HepG2 (cell line): ENCODE results near the gene MLYCD. TPM values are rescaled to one million over a fixed set of nuclear protein-coding genes. Genes with fewer than 3 reads are reported as not detected.

Experiments used
- ATAC-seq: fragments of 200-7000 bp; cut with Tn5 transposase; 3 replicates; pipeline ENCODE4 v1.9.1; 2020; ENCODE audit warnings: mild to moderate bottlenecking, moderate library complexity
- BruUV-seq: library from RNA; stranded (reverse); fragments of 400-500 nt; replicated peaks from 2 replicates; lab custom pipeline; 2021; lab: Mats Ljungman, UMichigan
- CTCF ChIA-PET: fragments of 300-600 bp; formaldehyde crosslinking; extraction: SDS; loops from one replicate; lab custom pipeline; 2021; ENCODE audit warnings: low total read pairs, inconsistent platforms, low intra/inter-chr PET ratio; lab: Yijun Ruan, JAX
- POLR2A ChIA-PET: fragments of 350-600 bp; sonication (Branson Sonifier 250); formaldehyde crosslinking; loops from one replicate; lab custom pipeline; 2020; ENCODE audit warnings: antibody characterized with exemption, inconsistent platforms; lab: Yijun Ruan, JAX
- DNase-seq: peaks from one replicate; pipeline ENCODE4 v3.0.0-alpha.2; 2015; ENCODE audit warnings: low spot score
- FAIRE-seq: peaks from 3 replicates; lab custom pipeline; 2011; peaks lifted over from hg19 to GRCh38; lab: Jason Lieb, UNC
- H2AFZ ChIP-seq: one replicate; pipeline ENCODE4 v1.6.1; 2011; ENCODE audit warnings: low read length, inconsistent platforms
- H3K27ac ChIP-seq: fragments of 300-600 bp; 3 replicates; pipeline ENCODE4 v1.8.0; 2011; ENCODE audit warnings: mixed run types, mild to moderate bottlenecking, mixed read lengths, low read length, inconsistent platforms; ENCODE audit not compliant: insufficient read depth; ENCODE audit errors: extremely low read length
- H3K27me3 ChIP-seq, 2 experiments: fragments of 200-600 bp in 1 of 2; 2 replicates in 1 of 2; 3 replicates in 1 of 2; pipeline versions ENCODE4 v1.6.0 to v1.8.0; 2011; ENCODE audit warnings: low read length in 2 of 2, mild to moderate bottlenecking in 2 of 2, moderate library complexity in 2 of 2, inconsistent platforms in 1 of 2; ENCODE audit not compliant: insufficient read depth in 2 of 2, control insufficient read depth in 1 of 2
- H3K36me3 ChIP-seq, 2 experiments: fragments of 200-600 bp in 1 of 2; replicated peaks in 1 of 2; 2 replicates in 1 of 2; 3 replicates in 1 of 2; pipeline versions ENCODE4 v1.5.1 to v1.8.0; 2011; ENCODE audit warnings: low read length in 2 of 2, inconsistent platforms in 1 of 2; ENCODE audit not compliant: insufficient read depth in 2 of 2, control insufficient read depth in 1 of 2
- H3K4me1 ChIP-seq: 2 replicates; pipeline ENCODE4 v1.5.1; 2012; ENCODE audit warnings: low read length, inconsistent platforms; ENCODE audit not compliant: insufficient read depth
- H3K4me2 ChIP-seq: 2 replicates; pipeline ENCODE4 v1.6.0; 2011; ENCODE audit warnings: low read depth, low read length, inconsistent platforms
- H3K4me3 ChIP-seq, 3 experiments: fragments of 200-600 bp in 1 of 3; sonication (generic), shearing (Covaris generic) in 1 of 3; replicated peaks in 1 of 3; 2 replicates each; pipeline ENCODE4 v1.5.1; 2011 to 2016; ENCODE audit warnings: low read length in 3 of 3, inconsistent platforms in 2 of 3, low read depth in 2 of 3, mild to moderate bottlenecking in 2 of 3, control low read depth in 1 of 3, mixed read lengths in 1 of 3; ENCODE audit not compliant: insufficient read depth in 1 of 3
- H3K79me2 ChIP-seq: one replicate; pipeline ENCODE4 v1.6.1; 2011; ENCODE audit warnings: low read length, inconsistent platforms; ENCODE audit not compliant: insufficient read depth
- H3K9ac ChIP-seq: 2 replicates; pipeline ENCODE4 v1.6.0; 2011; ENCODE audit warnings: mild to moderate bottlenecking, low read depth, low read length, inconsistent platforms; ENCODE audit not compliant: insufficient read depth
- H3K9me3 ChIP-seq: 2 replicates; pipeline ENCODE4 v1.5.1; 2012; ENCODE audit warnings: mild to moderate bottlenecking, low read length
- H4K20me1 ChIP-seq: 2 replicates; pipeline ENCODE4 v1.6.0; 2011; ENCODE audit warnings: inconsistent platforms, mild to moderate bottlenecking, low read length, moderate library complexity; ENCODE audit not compliant: insufficient read depth
- AHDC1 ChIP-seq: sonication (generic); formaldehyde crosslinking; IDR thresholded peaks from 2 replicates; pipeline ENCODE4 v1.5.1; 2020; ENCODE audit warnings: mild to moderate bottlenecking, missing genetic modification reagents, borderline replicate concordance
- ERF ChIP-seq: IDR thresholded peaks from 2 replicates; pipeline ENCODE4 v1.6.1; 2018; ENCODE audit warnings: missing biosample characterization, missing genetic modification reagents
- FOXM1 ChIP-seq: sonication (generic); formaldehyde crosslinking; IDR thresholded peaks from 2 replicates; pipeline ENCODE4 v1.5.0; 2020; ENCODE audit warnings: missing genetic modification reagents
- JDP2 ChIP-seq: sonication (generic); formaldehyde crosslinking; IDR thresholded peaks from 2 replicates; pipeline ENCODE4 v1.8.1; 2022; ENCODE audit warnings: missing genetic modification reagents, borderline replicate concordance
- LRRFIP1 ChIP-seq: sonication (generic); formaldehyde crosslinking; conservative IDR thresholded peaks from 2 replicates; pipeline ENCODE4 v1.4.0; 2020; ENCODE audit warnings: missing genetic modification reagents
- MTF1 ChIP-seq: sonication (generic); formaldehyde crosslinking; IDR thresholded peaks from 2 replicates; pipeline ENCODE4 v1.5.0; 2020; ENCODE audit warnings: missing genetic modification reagents
- POLR2G ChIP-seq: fragments of 200-400 bp; formaldehyde crosslinking; IDR thresholded peaks from 2 replicates; pipeline ENCODE4 v1.6.1; 2018; ENCODE audit warnings: mild to moderate bottlenecking, low read depth, low read length, moderate library complexity
- RBFOX2 ChIP-seq: fragments of 200-400 bp; formaldehyde crosslinking; IDR thresholded peaks from 2 replicates; pipeline ENCODE4 v1.6.1; 2017; ENCODE audit warnings: low read depth, mild to moderate bottlenecking, low read length
- RBM22 ChIP-seq: fragments of 200-400 bp; formaldehyde crosslinking; optimal IDR thresholded peaks from 2 replicates; pipeline ENCODE3; 2017; ENCODE audit warnings: mild to moderate bottlenecking, low read length, moderate library complexity
- ZNF224 ChIP-seq: sonication (generic); formaldehyde crosslinking; IDR thresholded peaks from 2 replicates; pipeline ENCODE4 v1.5.0; 2020; ENCODE audit warnings: mild to moderate bottlenecking, missing genetic modification reagents
- ZNF354B ChIP-seq: sonication (generic); formaldehyde crosslinking; IDR thresholded peaks from 2 replicates; pipeline ENCODE4 v1.8.0; 2022; ENCODE audit warnings: mild to moderate bottlenecking, missing genetic modification reagents
- ZNF451 ChIP-seq: sonication (generic); formaldehyde crosslinking; IDR thresholded peaks from 2 replicates; pipeline ENCODE4 v1.5.0; 2020; ENCODE audit warnings: mild to moderate bottlenecking, missing genetic modification reagents
- ZNF510 ChIP-seq: sonication (generic); formaldehyde crosslinking; IDR thresholded peaks from 2 replicates; pipeline ENCODE4 v1.4.0; 2020; ENCODE audit warnings: low read depth, mild to moderate bottlenecking, missing genetic modification reagents
- ZNF749 ChIP-seq: sonication (generic); formaldehyde crosslinking; IDR thresholded peaks from 2 replicates; pipeline ENCODE4 v1.8.0; 2022; ENCODE audit warnings: mild to moderate bottlenecking, missing genetic modification reagents, moderate library complexity, borderline replicate concordance
- ZNF768 ChIP-seq: sonication (generic); formaldehyde crosslinking; IDR thresholded peaks from 2 replicates; pipeline ENCODE4 v1.4.0; 2020; ENCODE audit warnings: missing genetic modification reagents
- ZNF891 ChIP-seq: sonication (generic); formaldehyde crosslinking; IDR thresholded peaks from 2 replicates; pipeline ENCODE4 v1.5.0; 2020; ENCODE audit warnings: mild to moderate bottlenecking, missing genetic modification reagents
- ZSCAN25 ChIP-seq: sonication (generic); formaldehyde crosslinking; IDR thresholded peaks from 2 replicates; pipeline ENCODE4 v1.8.0; 2022; ENCODE audit warnings: mild to moderate bottlenecking, missing genetic modification reagents
- WGBS: methylation state at CpG from one replicate; pipeline ENCODE4 v1.1.6; 2017; ENCODE audit warnings: low lambda C conversion rate; 5-methylcytosine and 5-hydroxymethylcytosine counted together
- in situ Hi-C: cut with HindIII; loops from 2 replicates; pipeline ENCODE4 v1.10.0; 2017; ENCODE audit warnings: low pct_unique_long_range_greater_than_20kb; ENCODE audit not compliant: extremely low pct_ligation_motif_present
- intact Hi-C: fragments of 100-400 bp; cut with micrococcal nuclease; formaldehyde crosslinking; loops from one replicate; pipeline ENCODE4 v1.10.0; 2022; ENCODE audit not compliant: unreplicated experiment
- polyA plus RNA-seq, 8 experiments: library from polyadenylated mRNA; depleted of rRNA in 3 of 8; stranded (reverse) in 7 of 8; unstranded in 1 of 8; fragments of >200 nt; fragmentation: Illumina TruSeq in 4 of 8; extraction: Trizol in 4 of 8; gene quantifications; 2 replicates each; pipeline versions ENCODE4 v1.2.1 to v1.2.3, GENCODE V29; 2011 to 2016; ENCODE audit warnings: low read depth in 4 of 8, missing spikeins in 1 of 8, mixed read lengths in 1 of 8; ENCODE audit not compliant: insufficient read depth in 1 of 8
- total RNA-seq, 5 experiments: library from RNA; depleted of rRNA; stranded (reverse); fragments of >200 nt; fragmentation: Illumina TruSeq; extraction: Trizol; gene quantifications; 2 replicates each; pipeline ENCODE4 v1.2.3, GENCODE V29; 2016; ENCODE audit warnings: low read depth in 1 of 5

MLYCD gene
- total and polyA plus RNA-seq, 2 of the 13 experiments (the other 11 are each of a cell fraction or from before 2014, with no cell fraction given): 1.8 to 4.0 TPM

GRCh38 chr16:83958137-83958845, 59.4 kb downstream of the MLYCD start:
- in situ Hi-C loops: loop anchor here (5.0 to 25.0 kb wide), 2 partner anchors 84 to 229 kb away; partner anchors contain the start of genes ADAD2, SLC38A8 and TAF1C
- DNase-seq: no peak
- H4K20me1 ChIP-seq: peaks cover 37% of the 10 kb centered on the region
- FAIRE-seq: no peak
- no TSS peak for BruUV-seq
- intact Hi-C loops: loop anchor here (10.0 kb wide), 1 partner anchor 133 kb away; no protein-coding TSS in a partner anchor
- H3K4me3 ChIP-seq: no peak overlapping the region
- 92% methylated on average over 21 of the region's 21 CpGs for WGBS
- POLR2A ChIA-PET: no interaction called here
- no peak overlapping the region for H3K9ac ChIP-seq
- H3K9me3 ChIP-seq: no peaks in the 10 kb centered on the region
- no peaks in the 10 kb centered on the region; a peak in 1 of 5 replicates for H3K27me3 ChIP-seq
- H3K27ac ChIP-seq: no peak overlapping the region
- ATAC-seq: no peak
- peaks cover 33% of the 10 kb centered on the region for H3K4me1 ChIP-seq
- H3K36me3 ChIP-seq: peaks cover 48 to 77% of the 10 kb centered on the region in 2 experiments
- CTCF ChIA-PET: interaction anchor here (2.0 to 3.2 kb wide), 2 partner anchors 90 to 106 kb away, joined by 11 to 53 read pairs; no protein-coding TSS in a partner anchor
- H3K79me2 ChIP-seq: peaks cover 24% of the 10 kb centered on the region
- H2AFZ ChIP-seq: no peak overlapping the region
- H3K4me2 ChIP-seq: no peak overlapping the region
- TF ChIP-seq ZSCAN25 (CRISPR knock-in tag) (no peak), ZNF510 (CRISPR knock-in tag) (no peak), LRRFIP1 (no peak), RBFOX2 (peak; percentile 43; the same call in 1 of the 2 replicates), JDP2 (no peak), ZNF354B (CRISPR knock-in tag) (no peak), POLR2G (no peak; the same call in 1 of the 2 replicates), RBM22 (peak; percentile 17), AHDC1 (CRISPR knock-in tag) (no peak), ZNF224 (CRISPR knock-in tag) (no peak), FOXM1 (CRISPR knock-in tag) (no peak), ZNF749 (CRISPR knock-in tag) (no peak), MTF1 (CRISPR knock-in tag) (no peak), ERF (CRISPR knock-in tag) (no peak), ZNF768 (CRISPR knock-in tag) (peak; percentile 37; the same call in 1 of the 2 replicates), ZNF451 (CRISPR knock-in tag) (no peak), ZNF891 (CRISPR knock-in tag) (no peak)
